SK-N-SH treated with all-trans-retinoic acid at 6 μM for 48 hours (cell line): Measurements from ENCODE around the gene MYO16.

ENCODE experiments used
- ATAC-seq: fragments of 200-7000 bp; cut with Tn5 transposase; 3 replicates; pipeline ENCODE4 v1.9.1; 2020; ENCODE audit warnings: mild to moderate bottlenecking, moderate library complexity
- ARNTL ChIP-seq: fragments of 450-650 bp; formaldehyde crosslinking; IDR thresholded peaks from 2 replicates; pipeline ENCODE4 v1.5.0; 2020; ENCODE audit warnings: low read depth, mild to moderate bottlenecking, moderate library complexity, borderline replicate concordance
- BACH2 ChIP-seq: fragments of 250-450 bp; sonication (Bioruptor Pico); IDR thresholded peaks from 2 replicates; pipeline ENCODE4 v1.9.0; 2021; ENCODE audit warnings: mild to moderate bottlenecking, borderline replicate concordance
- CREB5 ChIP-seq: fragments of 250-450 bp; sonication (Bioruptor Pico); IDR thresholded peaks from 2 replicates; pipeline ENCODE4 v1.5.1; 2020; ENCODE audit warnings: low read depth, mild to moderate bottlenecking, moderate library complexity
- CSDC2 ChIP-seq: fragments of 250-450 bp; sonication (Bioruptor Pico); IDR thresholded peaks from 2 replicates; pipeline ENCODE4 v1.5.0; 2020; ENCODE audit warnings: mild to moderate bottlenecking, moderate library complexity
- CSRNP3 ChIP-seq: fragments of 250-450 bp; sonication (Bioruptor Pico); IDR thresholded peaks from 2 replicates; pipeline ENCODE4 v1.5.1; 2021; ENCODE audit warnings: mild to moderate bottlenecking, moderate library complexity
- ISL1 ChIP-seq: fragments of 250-450 bp; sonication (Bioruptor Pico); IDR thresholded peaks from 2 replicates; pipeline ENCODE4 v2.1.2; 2022; ENCODE audit warnings: mild to moderate bottlenecking, moderate library complexity
- POU6F1 ChIP-seq: fragments of 250-450 bp; sonication (Bioruptor Pico); IDR thresholded peaks from 2 replicates; pipeline ENCODE4 v1.8.0; 2021; ENCODE audit warnings: low read depth, mild to moderate bottlenecking, moderate library complexity, borderline replicate concordance
- PPARA ChIP-seq: fragments of 250-450 bp; sonication (Bioruptor Pico); IDR thresholded peaks from 2 replicates; pipeline ENCODE4 v1.5.0; 2020; ENCODE audit warnings: mild to moderate bottlenecking, borderline replicate concordance
- SNAI2 ChIP-seq: fragments of 250-450 bp; sonication (Bioruptor Pico); IDR thresholded peaks from 2 replicates; pipeline ENCODE4 v1.5.0; 2020; ENCODE audit warnings: mild to moderate bottlenecking, moderate library complexity
- TCF4 ChIP-seq: fragments of 250-450 bp; sonication (Bioruptor Pico); IDR thresholded peaks from 2 replicates; pipeline ENCODE4 v1.8.0; 2021; ENCODE audit warnings: mild to moderate bottlenecking, moderate library complexity, borderline replicate concordance
- TOX ChIP-seq: fragments of 250-450 bp; sonication (Bioruptor Pico); IDR thresholded peaks from 2 replicates; pipeline ENCODE4 v1.8.0; 2021; ENCODE audit warnings: mild to moderate bottlenecking, moderate library complexity, borderline replicate concordance
- TSHZ2 ChIP-seq: fragments of 250-450 bp; sonication (Bioruptor Pico); IDR thresholded peaks from 2 replicates; pipeline ENCODE4 v1.5.0; 2020; ENCODE audit warnings: mild to moderate bottlenecking, moderate library complexity
- ZC3H10 ChIP-seq: fragments of 250-450 bp; sonication (Bioruptor Pico); IDR thresholded peaks from 2 replicates; pipeline ENCODE4 v1.5.1; 2021; ENCODE audit warnings: mild to moderate bottlenecking, moderate library complexity
- ZFP3 ChIP-seq: fragments of 250-450 bp; sonication (Bioruptor Pico); IDR thresholded peaks from 2 replicates; pipeline ENCODE4 v1.5.0; 2020; ENCODE audit warnings: mild to moderate bottlenecking, moderate library complexity
- ZFP30 ChIP-seq: fragments of 450-650 bp; formaldehyde crosslinking; IDR thresholded peaks from 2 replicates; pipeline ENCODE4 v1.5.0; 2022; ENCODE audit warnings: mild to moderate bottlenecking, moderate library complexity
- ZNF565 ChIP-seq: fragments of 450-650 bp; formaldehyde crosslinking; conservative IDR thresholded peaks from 2 replicates; pipeline ENCODE4 v1.5.0; 2020; ENCODE audit warnings: low read depth, mild to moderate bottlenecking, moderate library complexity

The MYO16 gene

GRCh38 chr13:108702171-108702570, 72.8 kb downstream of the MYO16 start:
- TF ChIP-seq TCF4 = no peak
- no peak for TF ChIP-seq ZFP30
- no peak for TF ChIP-seq ZC3H10 (CRISPR knock-in tag)
- no peak for TF ChIP-seq PPARA (CRISPR knock-in tag)
- TF ChIP-seq CREB5 = no peak
- no peak for TF ChIP-seq ISL1 (CRISPR knock-in tag)
- no peak for TF ChIP-seq BACH2 (CRISPR knock-in tag)
- TF ChIP-seq ZNF565 (CRISPR knock-in tag) = no peak
- TF ChIP-seq SNAI2 = no peak
- TF ChIP-seq ARNTL (CRISPR knock-in tag) = no peak
- no peak for ATAC-seq

- no peak for ATAC-seq
These were observed 75.6 kb downstream of the MYO16 start for GRCh38 chr13:108705031-108705430.

GRCh38 chr13:108707584-108707983, 78.2 kb downstream of the MYO16 start:
- no peak for ATAC-seq
- no peak for TF ChIP-seq ISL1 (CRISPR knock-in tag)
- TF ChIP-seq ZFP3 (CRISPR knock-in tag) = no peak
- TF ChIP-seq ZFP30 = no peak
- TF ChIP-seq ZC3H10 (CRISPR knock-in tag) = no peak
- no peak for TF ChIP-seq CSRNP3 (CRISPR knock-in tag)
- TF ChIP-seq CSDC2 (CRISPR knock-in tag) = no peak
- no peak for TF ChIP-seq ARNTL (CRISPR knock-in tag)
- no peak for TF ChIP-seq CREB5
- no peak for TF ChIP-seq ZNF565 (CRISPR knock-in tag)
- TF ChIP-seq TSHZ2 (CRISPR knock-in tag) = no peak

More at GRCh38 chr13:108705031-108705430, 75.6 kb downstream of the MYO16 start:
- TF ChIP-seq PPARA (CRISPR knock-in tag) (no peak), SNAI2 (no peak), TOX (CRISPR knock-in tag) (no peak), TCF4 (no peak), POU6F1 (CRISPR knock-in tag) (no peak), CSRNP3 (CRISPR knock-in tag) (no peak), TSHZ2 (CRISPR knock-in tag) (no peak)
